Mononuclear cell (primary cell): Measurements from ENCODE around the gene UBA1. TPM values are rescaled to one million over a fixed set of nuclear protein-coding genes. Genes with fewer than 3 reads are reported as not detected.

ENCODE experiments used
- H3K27me3 ChIP-seq: 2 replicates; pipeline ENCODE4 v1.6.0; 2011; ENCODE audit warnings: low read length, control low read depth; ENCODE audit not compliant: insufficient read depth
- H3K4me1 ChIP-seq: 2 replicates; pipeline ENCODE4 v1.5.1; 2011; ENCODE audit warnings: mild to moderate bottlenecking, low read length, control low read depth; ENCODE audit not compliant: insufficient read depth
- H3K4me3 ChIP-seq: 2 replicates; pipeline ENCODE4 v1.5.1; 2011; ENCODE audit warnings: mild to moderate bottlenecking, low read length, moderate library complexity
- H3K9me3 ChIP-seq: 2 replicates; pipeline ENCODE4 v1.5.1; 2011; ENCODE audit warnings: low read depth, mild to moderate bottlenecking, control low read depth, low read length
- total RNA-seq: library from RNA; depleted of rRNA; stranded (reverse); fragments of >200 nt; gene quantifications from one replicate; pipeline ENCODE4 v1.2.3, GENCODE V29; 2012

UBA1 gene
- total RNA-seq, 1 donor, result 53.2 TPM

- Histone ChIP-seq H3K9me3 (no peaks in the 10 kb centered on the region), H3K4me1 (no peaks in the 10 kb centered on the region), H3K4me3 (no peak overlapping the region), H3K27me3 (no peaks in the 10 kb centered on the region)
These were observed 30.6 kb upstream of the UBA1 start for GRCh38 chrX:47162927-47163583.

GRCh38 chrX:47164420-47164819 is 29.2 kb upstream of the UBA1 start:
- Histone ChIP-seq H3K4me3 (no peak overlapping the region), H3K27me3 (no peaks in the 10 kb centered on the region), H3K4me1 (no peaks in the 10 kb centered on the region), H3K9me3 (no peaks in the 10 kb centered on the region)

GRCh38 chrX:47166126-47166525 is 27.5 kb upstream of the UBA1 start:
- Histone ChIP-seq H3K4me1 (no peaks in the 10 kb centered on the region), H3K27me3 (no peaks in the 10 kb centered on the region), H3K4me3 (no peak overlapping the region), H3K9me3 (no peaks in the 10 kb centered on the region)

- H3K4me1 ChIP-seq, result no peaks in the 10 kb centered on the region
- no peaks in the 10 kb centered on the region for H3K27me3 ChIP-seq
- H3K9me3 ChIP-seq, result no peaks in the 10 kb centered on the region
- no peak overlapping the region for H3K4me3 ChIP-seq
These were observed 25.0 kb upstream of the UBA1 start for GRCh38 chrX:47168495-47169073.

- Histone ChIP-seq H3K27me3 (no peaks in the 10 kb centered on the region), H3K9me3 (no peaks in the 10 kb centered on the region), H3K4me3 (no peak overlapping the region), H3K4me1 (no peaks in the 10 kb centered on the region)
These were observed 24.4 kb upstream of the UBA1 start for GRCh38 chrX:47169273-47169672.

GRCh38 chrX:47169726-47170515 is 23.7 kb upstream of the UBA1 start:
- Histone ChIP-seq H3K27me3 (no peaks in the 10 kb centered on the region), H3K4me1 (no peaks in the 10 kb centered on the region), H3K4me3 (no peak overlapping the region), H3K9me3 (no peaks in the 10 kb centered on the region)

- Histone ChIP-seq H3K27me3 (no peaks in the 10 kb centered on the region), H3K4me1 (no peaks in the 10 kb centered on the region), H3K4me3 (no peak overlapping the region), H3K9me3 (no peaks in the 10 kb centered on the region)
These were observed 22.6 kb upstream of the UBA1 start for GRCh38 chrX:47170861-47171692.

GRCh38 chrX:47171996-47172395 is 21.6 kb upstream of the UBA1 start:
- H3K4me3 ChIP-seq, result no peak overlapping the region
- H3K4me1 ChIP-seq, result no peaks in the 10 kb centered on the region
- no peaks in the 10 kb centered on the region for H3K27me3 ChIP-seq
- no peaks in the 10 kb centered on the region for H3K9me3 ChIP-seq

GRCh38 chrX:47172549-47172948 is 21.1 kb upstream of the UBA1 start:
- Histone ChIP-seq H3K4me3 (no peak overlapping the region), H3K4me1 (no peaks in the 10 kb centered on the region), H3K27me3 (no peaks in the 10 kb centered on the region), H3K9me3 (no peaks in the 10 kb centered on the region)

- Histone ChIP-seq H3K9me3 (no peaks in the 10 kb centered on the region), H3K27me3 (no peaks in the 10 kb centered on the region), H3K4me3 (no peak overlapping the region), H3K4me1 (no peaks in the 10 kb centered on the region)
These were observed 20.4 kb upstream of the UBA1 start for GRCh38 chrX:47172971-47173792.

GRCh38 chrX:47174376-47174775 is 19.3 kb upstream of the UBA1 start:
- no peak overlapping the region for H3K4me3 ChIP-seq
- no peaks in the 10 kb centered on the region for H3K9me3 ChIP-seq
- H3K27me3 ChIP-seq, result no peaks in the 10 kb centered on the region
- no peaks in the 10 kb centered on the region for H3K4me1 ChIP-seq

GRCh38 chrX:47174846-47175587 is 18.6 kb upstream of the UBA1 start:
- Histone ChIP-seq H3K27me3 (no peaks in the 10 kb centered on the region), H3K4me3 (no peak overlapping the region), H3K4me1 (no peaks in the 10 kb centered on the region), H3K9me3 (no peaks in the 10 kb centered on the region)

GRCh38 chrX:47175588-47175980 is 18.0 kb upstream of the UBA1 start:
- Histone ChIP-seq H3K27me3 (no peaks in the 10 kb centered on the region), H3K4me3 (no peak overlapping the region), H3K9me3 (no peaks in the 10 kb centered on the region), H3K4me1 (no peaks in the 10 kb centered on the region)
